Thyroid gland (tissue), 4 donors: Measurements from ENCODE around the gene IQCE. TPM values are rescaled to one million over a fixed set of nuclear protein-coding genes. Genes with fewer than 3 reads are reported as not detected.

ENCODE experiments used
- DNase-seq, 2 donors: peaks; one replicate each; pipeline ENCODE4 v3.0.0-alpha.2; 2019
- H3K27ac ChIP-seq, 3 donors: fragments of 200-600 bp; sonication (generic); 1 replicate in 2 of 3; 2 replicates in 1 of 3; pipeline ENCODE4 v1.5.1; 2016 to 2019; ENCODE audit warnings: mild to moderate bottlenecking in 1 of 3, moderate library complexity in 1 of 3
- H3K27me3 ChIP-seq: fragments of 200-600 bp; sonication (generic); one replicate; pipeline ENCODE4 v1.5.1; 2019
- H3K36me3 ChIP-seq, 2 donors: fragments of 200-600 bp; sonication (generic); one replicate each; pipeline ENCODE4 v1.5.1; 2016 to 2019
- H3K4me1 ChIP-seq, 2 donors: fragments of 200-600 bp; sonication (generic); one replicate each; pipeline ENCODE4 v1.5.1; 2017 to 2019
- H3K4me3 ChIP-seq, 3 donors: fragments of 200-600 bp; sonication (generic); replicated peaks in 1 of 3; 1 replicate in 2 of 3; 2 replicates in 1 of 3; pipeline ENCODE4 v1.5.1; 2016; ENCODE audit warnings: mild to moderate bottlenecking in 1 of 3
- H3K9me3 ChIP-seq: fragments of 200-600 bp; sonication (generic); one replicate; pipeline ENCODE4 v1.5.1; 2017
- POLR2A ChIP-seq, 2 donors: fragments of 450-650 bp; IDR thresholded peaks; one replicate each; pipeline ENCODE4 v1.6.1; 2017; ENCODE audit warnings: antibody characterized with exemption in 2 of 2, mild to moderate bottlenecking in 2 of 2, moderate library complexity in 1 of 2
- WGBS, 2 donors: methylation state at CpG; one replicate each; pipeline ENCODE4 v1.1.5; 2017; 5-methylcytosine and 5-hydroxymethylcytosine counted together
- intact Hi-C: fragments of 100-400 bp; cut with DNase I; formaldehyde crosslinking; loops from one replicate; pipeline ENCODE4 v1.15.1; 2023
- total RNA-seq, 4 donors: library from RNA; depleted of rRNA; stranded (reverse); fragments of >200 nt; gene quantifications; one replicate each; pipeline ENCODE4 v1.2.3, GENCODE V29; 2016
- TF ChIP-seq, protein P1 (sequence below), 6 experiments: fragments of 200-600 bp in 3 of 6; fragments of 450-650 bp in 3 of 6; sonication (generic) in 3 of 6; IDR thresholded peaks; one replicate each; pipeline ENCODE4 v1.5.1; 2016 to 2019; ENCODE audit warnings: antibody characterized with exemption in 6 of 6, mild to moderate bottlenecking in 2 of 6, inconsistent platforms in 1 of 6, moderate library complexity in 1 of 6

Gene IQCE
- total RNA-seq, 4 donors from 2014 or later, result 16.0 to 40.2 (median 37.2) TPM

DNA sequence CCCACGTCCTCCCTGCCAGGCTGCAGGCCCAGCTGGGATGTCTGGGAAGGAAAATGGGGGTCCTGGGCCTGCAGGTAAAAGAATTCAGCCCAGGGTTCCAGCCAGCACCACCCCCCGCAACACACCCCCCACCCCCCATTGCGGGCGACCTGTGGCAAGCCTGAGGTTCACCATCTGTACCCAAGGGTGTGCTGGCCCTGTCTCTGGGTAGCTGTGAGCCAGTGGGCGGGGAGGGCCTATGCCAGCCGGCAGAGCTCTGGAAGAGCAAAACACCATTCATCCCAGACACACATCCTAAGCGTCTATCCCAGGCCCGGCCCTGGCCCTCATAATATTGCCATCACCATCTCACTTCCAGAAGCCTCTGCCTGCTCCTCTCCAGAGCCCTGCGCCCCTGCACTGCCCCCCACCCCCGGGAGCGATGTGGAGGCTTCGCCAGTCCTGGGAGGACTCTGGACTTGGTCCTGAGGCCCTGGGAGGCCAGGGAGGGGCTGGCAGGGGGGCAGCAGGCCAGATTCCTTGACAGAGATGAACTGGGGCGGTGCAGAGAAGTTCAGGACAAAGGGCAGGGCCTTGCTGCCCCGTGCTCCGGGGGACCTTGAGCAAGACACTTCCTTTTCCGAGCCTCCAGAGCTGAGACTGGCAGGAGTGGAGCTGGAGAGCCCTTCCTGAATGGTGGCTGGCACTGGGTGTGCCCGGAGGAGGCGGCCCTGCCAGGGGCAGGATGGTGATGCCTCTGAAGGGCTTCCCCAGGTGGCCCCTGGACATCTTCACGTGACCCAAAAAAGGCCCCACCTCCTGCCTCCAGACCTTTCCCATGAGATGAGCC, 64.3 kb downstream of the IQCE start:
- DNase-seq, result no peak
- no peak for TF ChIP-seq POLR2A (IDR thresholded peaks at IDR 0.05)
- TF ChIP-seq, protein P1, sequence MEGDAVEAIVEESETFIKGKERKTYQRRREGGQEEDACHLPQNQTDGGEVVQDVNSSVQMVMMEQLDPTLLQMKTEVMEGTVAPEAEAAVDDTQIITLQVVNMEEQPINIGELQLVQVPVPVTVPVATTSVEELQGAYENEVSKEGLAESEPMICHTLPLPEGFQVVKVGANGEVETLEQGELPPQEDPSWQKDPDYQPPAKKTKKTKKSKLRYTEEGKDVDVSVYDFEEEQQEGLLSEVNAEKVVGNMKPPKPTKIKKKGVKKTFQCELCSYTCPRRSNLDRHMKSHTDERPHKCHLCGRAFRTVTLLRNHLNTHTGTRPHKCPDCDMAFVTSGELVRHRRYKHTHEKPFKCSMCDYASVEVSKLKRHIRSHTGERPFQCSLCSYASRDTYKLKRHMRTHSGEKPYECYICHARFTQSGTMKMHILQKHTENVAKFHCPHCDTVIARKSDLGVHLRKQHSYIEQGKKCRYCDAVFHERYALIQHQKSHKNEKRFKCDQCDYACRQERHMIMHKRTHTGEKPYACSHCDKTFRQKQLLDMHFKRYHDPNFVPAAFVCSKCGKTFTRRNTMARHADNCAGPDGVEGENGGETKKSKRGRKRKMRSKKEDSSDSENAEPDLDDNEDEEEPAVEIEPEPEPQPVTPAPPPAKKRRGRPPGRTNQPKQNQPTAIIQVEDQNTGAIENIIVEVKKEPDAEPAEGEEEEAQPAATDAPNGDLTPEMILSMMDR (IDR thresholded peaks at IDR 0.05), result no peak
- WGBS, 2 donors, result 52 to 56% methylated on average over 10 to 11 of the region's 19 CpGs
- Histone ChIP-seq H3K4me3 (no peak overlapping the region), H3K9me3 (no peaks in the 10 kb centered on the region), H3K4me1 (peaks cover 36 to 62% of the 10 kb centered on the region in 2 donors), H3K27ac (no peak overlapping the region), H3K27me3 (no peaks in the 10 kb centered on the region), H3K36me3 (no peaks in the 10 kb centered on the region)
- intact Hi-C loops, result no loop called here

DNA sequence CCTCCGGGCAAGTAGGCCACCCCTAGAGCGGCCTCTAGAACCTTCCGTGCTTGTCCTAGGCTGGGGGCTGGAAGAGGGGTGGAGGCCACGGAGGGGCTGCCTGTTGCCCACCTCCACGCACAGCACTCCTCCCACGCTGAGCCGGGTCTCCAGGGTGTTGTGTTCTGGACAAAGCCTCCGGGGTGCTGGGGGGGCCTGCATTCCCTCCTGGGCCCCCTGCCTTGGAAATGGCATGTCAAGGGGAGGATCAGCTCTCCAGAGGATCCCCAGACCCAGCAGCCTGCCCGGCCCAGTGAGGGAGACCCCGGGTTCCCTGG, 64.9 kb downstream of the IQCE start:
- no peak for DNase-seq
- Histone ChIP-seq H3K27ac (no peak overlapping the region), H3K4me1 (peaks cover 32 to 58% of the 10 kb centered on the region in 2 donors), H3K4me3 (no peak overlapping the region), H3K36me3 (no peaks in the 10 kb centered on the region), H3K9me3 (no peaks in the 10 kb centered on the region), H3K27me3 (no peaks in the 10 kb centered on the region)
- no peak for TF ChIP-seq POLR2A (IDR thresholded peaks at IDR 0.05)
- TF ChIP-seq, protein P1 (IDR thresholded peaks at IDR 0.05), result no peak
- WGBS, 2 donors, result 92 to 93% methylated on average over 5 to 8 of the region's 10 CpGs
- intact Hi-C loops, result no loop called here

DNA sequence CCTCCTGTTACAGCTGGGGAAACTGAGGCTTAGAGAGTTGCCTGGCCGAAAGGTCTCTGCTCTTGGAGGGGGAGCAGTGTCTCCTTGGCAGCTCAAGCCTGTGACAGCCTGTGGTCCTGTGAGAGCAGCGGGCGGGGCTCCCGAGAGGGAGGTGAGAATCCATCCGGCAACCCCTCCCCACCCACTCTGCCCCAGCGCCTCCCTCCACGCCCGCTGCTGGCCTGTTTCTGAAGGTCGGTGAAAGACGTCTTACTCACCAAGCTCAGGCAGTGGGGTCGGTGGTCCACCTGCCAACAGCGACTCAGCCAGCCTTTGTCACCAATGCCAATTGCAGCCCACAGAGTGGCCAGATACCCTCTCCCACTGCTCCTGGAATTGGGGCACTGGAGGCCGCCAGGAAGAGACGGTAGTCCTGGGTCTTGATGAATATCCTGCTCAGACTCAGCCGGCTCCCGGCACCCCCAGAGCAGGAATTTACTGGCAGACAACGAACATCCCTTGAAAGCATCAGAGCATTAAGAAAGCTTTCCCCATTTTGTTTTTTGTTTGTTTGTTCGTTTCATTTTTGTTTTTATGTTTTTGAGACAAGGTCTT, 65.6 kb downstream of the IQCE start:
- WGBS, 2 donors, result 49 to 70% methylated on average over 14 to 18 of the region's 18 CpGs
- TF ChIP-seq POLR2A (IDR thresholded peaks at IDR 0.05), result no peak
- TF ChIP-seq, protein P1 (IDR thresholded peaks at IDR 0.05), result no peak
- Histone ChIP-seq H3K27me3 (no peaks in the 10 kb centered on the region), H3K27ac (no peak overlapping the region), H3K36me3 (no peaks in the 10 kb centered on the region), H3K4me1 (peaks cover 27 to 53% of the 10 kb centered on the region in 2 donors), H3K9me3 (no peaks in the 10 kb centered on the region), H3K4me3 (no peak overlapping the region)
- DNase-seq, result peak in 1 of 2 donors; percentile 46
- intact Hi-C loops, result no loop called here

DNA sequence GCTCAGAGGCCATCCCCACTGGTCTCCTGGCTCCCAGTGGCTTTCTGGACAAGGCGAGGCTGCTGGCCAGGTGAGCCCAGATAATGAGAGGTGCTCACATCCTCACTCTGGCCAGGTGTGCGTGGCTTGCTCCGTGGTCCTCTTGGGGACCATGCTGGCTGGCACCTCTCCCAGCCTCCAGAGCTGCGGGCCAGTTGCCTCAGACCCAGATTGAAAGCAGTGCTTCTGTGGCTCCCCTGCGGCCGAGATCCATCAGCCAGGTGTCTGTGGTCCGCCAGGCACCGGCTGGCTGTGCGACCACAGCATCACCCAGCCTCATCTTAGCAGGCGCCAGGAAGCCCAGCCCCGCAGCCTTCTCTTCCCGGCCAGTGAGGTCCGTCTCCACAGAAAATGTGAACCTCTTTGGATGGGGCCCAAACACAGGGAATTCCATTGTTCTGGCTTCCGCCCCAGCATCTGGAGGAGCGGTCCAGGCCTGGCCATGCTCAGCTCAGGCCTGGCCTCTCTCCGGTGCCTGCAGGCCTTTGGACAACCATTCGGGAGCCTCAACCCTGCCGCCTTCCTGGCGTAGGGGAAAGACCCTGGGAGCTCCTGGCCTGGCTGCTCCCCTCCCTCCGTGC, 67.8 kb downstream of the IQCE start:
- H3K4me1 ChIP-seq, result peaks cover 38 to 59% of the 10 kb centered on the region in 2 donors
- no peak overlapping the region for H3K27ac ChIP-seq
- no peaks in the 10 kb centered on the region for H3K36me3 ChIP-seq
- 76% methylated on average over 13 to 17 of the region's 20 CpGs for WGBS, 2 donors
- H3K4me3 ChIP-seq, result no peak overlapping the region
- intact Hi-C loops, result no loop called here
- no peak for DNase-seq
- H3K9me3 ChIP-seq, result no peaks in the 10 kb centered on the region
- H3K27me3 ChIP-seq, result no peaks in the 10 kb centered on the region
- TF ChIP-seq, protein P1 (IDR thresholded peaks at IDR 0.05), result no peak
- no peak for TF ChIP-seq POLR2A (IDR thresholded peaks at IDR 0.05)
